ENCODE data around the gene SLC35B3. TPM values are rescaled to one million over a fixed set of nuclear protein-coding genes. Genes with fewer than 3 reads are reported as not detected.
"Not testable (repeated sequence)": the region's sequence is repeated elsewhere in the genome, so short reads cannot be mapped to it uniquely, and the experiment has no call there.

Gene SLC35B3
- polyA plus RNA-seq (ENCODE audit: insufficient read length in 4 of 4) = 10 to 100 TPM; 28.6 to 35.6 (median 35.0) TPM

- DNase-seq (ENCODE audit: low read depth in 4 of 4, low spot score in 2 of 4) = peak; percentile 90 to 93 (median 92)
Measured at GRCh38 chr6:8435093-8435844, at the start of gene SLC35B3. Gene SLC35B3 (minus strand): TSS chr6:8435545.

- no peak for DNase-seq (ENCODE audit: low read depth in 4 of 4, low spot score in 2 of 4)
Measured at GRCh38 chr6:8483650-8484049, 48.3 kb upstream of the SLC35B3 start.

GRCh38 chr6:8481727-8482126 is 46.4 kb upstream of the SLC35B3 start:
- DNase-seq (ENCODE audit: low read depth in 4 of 4, low spot score in 2 of 4) = no peak

- no peak for DNase-seq (ENCODE audit: low read depth in 4 of 4, low spot score in 2 of 4)
Measured at GRCh38 chr6:8478418-8478817, 43.1 kb upstream of the SLC35B3 start.

- no peak for DNase-seq (ENCODE audit: low read depth in 4 of 4, low spot score in 2 of 4)
Measured at GRCh38 chr6:8476656-8477055, 41.3 kb upstream of the SLC35B3 start.

GRCh38 chr6:8468552-8469356 is 33.4 kb upstream of the SLC35B3 start:
- no peak for DNase-seq (ENCODE audit: low read depth in 4 of 4, low spot score in 2 of 4)

- DNase-seq (ENCODE audit: low read depth in 4 of 4, low spot score in 2 of 4) = no peak
Measured at GRCh38 chr6:8462694-8463093, 27.3 kb upstream of the SLC35B3 start.

GRCh38 chr6:8462169-8462568 is 26.8 kb upstream of the SLC35B3 start:
- DNase-seq (ENCODE audit: low read depth in 4 of 4, low spot score in 2 of 4) = no peak

GRCh38 chr6:8446391-8446790 is 11.0 kb upstream of the SLC35B3 start:
- DNase-seq (ENCODE audit: low read depth in 4 of 4, low spot score in 2 of 4) = no peak

- not testable (repeated sequence) for DNase-seq (ENCODE audit: low read depth in 4 of 4, low spot score in 2 of 4)
Measured at GRCh38 chr6:8445930-8446329, 10.6 kb upstream of the SLC35B3 start.

- no peak for DNase-seq (ENCODE audit: low read depth in 4 of 4, low spot score in 2 of 4)
Measured at GRCh38 chr6:8442150-8442549, 6.8 kb upstream of the SLC35B3 start.

GRCh38 chr6:8441452-8441851 is 6.1 kb upstream of the SLC35B3 start:
- no peak for DNase-seq (ENCODE audit: low read depth in 4 of 4, low spot score in 2 of 4)

GRCh38 chr6:8439601-8440268 is 4.4 kb upstream of the SLC35B3 start:
- DNase-seq (ENCODE audit: low read depth in 4 of 4, low spot score in 2 of 4) = no peak

GRCh38 chr6:8437813-8438212 is 2.5 kb upstream of the SLC35B3 start:
- no peak for DNase-seq (ENCODE audit: low read depth in 4 of 4, low spot score in 2 of 4)

- no peak for DNase-seq (ENCODE audit: low read depth in 4 of 4, low spot score in 2 of 4)
Measured at GRCh38 chr6:8436966-8437365, 1.6 kb upstream of the SLC35B3 start.

GRCh38 chr6:8435845-8436168 is 462 bp upstream of the SLC35B3 start:
- peak in 1 of 4 donors; percentile 87 for DNase-seq (ENCODE audit: low read depth in 4 of 4, low spot score in 2 of 4)

- no peak for DNase-seq (ENCODE audit: low read depth in 4 of 4, low spot score in 2 of 4)
Measured at GRCh38 chr6:8434727-8435092, 635 bp downstream of the SLC35B3 start.

- no peak for DNase-seq (ENCODE audit: low read depth in 4 of 4, low spot score in 2 of 4)
Measured at GRCh38 chr6:8432614-8433013, 2.7 kb downstream of the SLC35B3 start.

GRCh38 chr6:8429821-8430220 is 5.5 kb downstream of the SLC35B3 start:
- no peak for DNase-seq (ENCODE audit: low read depth in 4 of 4, low spot score in 2 of 4)

GRCh38 chr6:8426544-8426943 is 8.8 kb downstream of the SLC35B3 start:
- not testable (repeated sequence) for DNase-seq (ENCODE audit: low read depth in 4 of 4, low spot score in 2 of 4)

GRCh38 chr6:8420031-8420588 is 15.2 kb downstream of the SLC35B3 start:
- DNase-seq (ENCODE audit: low read depth in 4 of 4, low spot score in 2 of 4) = no peak
